DND-41 (cell line): ENCODE data around the gene IQSEC1.

Experiments
- ATAC-seq: fragments of 200-7000 bp; cut with Tn5 transposase; 3 replicates; pipeline ENCODE4 v1.9.1; 2021; ENCODE audit warnings: low read depth; ENCODE audit not compliant: insufficient read depth
- DNase-seq: peaks from one replicate; pipeline ENCODE4 v3.0.0-alpha.2; 2020
- H2AFZ ChIP-seq: 2 replicates; pipeline ENCODE4 v1.6.0; 2012; ENCODE audit warnings: low read depth, low read length
- H3K27ac ChIP-seq: 2 replicates; pipeline ENCODE4 v1.5.1; 2012; ENCODE audit warnings: low read length, inconsistent platforms
- H3K27me3 ChIP-seq: fragments of 200-600 bp; sonication (generic); 2 replicates; pipeline ENCODE4 v1.6.0; 2012; ENCODE audit warnings: low read length, mild to moderate bottlenecking, inconsistent platforms; ENCODE audit not compliant: insufficient read depth, poor library complexity
- H3K36me3 ChIP-seq: 2 replicates; pipeline ENCODE4 v1.5.1; 2012; ENCODE audit warnings: low read length, inconsistent platforms; ENCODE audit not compliant: insufficient read depth
- H3K4me1 ChIP-seq: 2 replicates; pipeline ENCODE4 v1.5.1; 2012; ENCODE audit warnings: mild to moderate bottlenecking, low read length; ENCODE audit not compliant: insufficient read depth
- H3K4me2 ChIP-seq: 2 replicates; pipeline ENCODE4 v1.6.0; 2012; ENCODE audit warnings: mild to moderate bottlenecking, moderate library complexity, low read length, inconsistent platforms; ENCODE audit not compliant: insufficient read depth
- H3K4me3 ChIP-seq, 2 experiments: fragments of 200-600 bp in 1 of 2; shearing (Covaris generic) in 1 of 2; 2 replicates each; pipeline ENCODE4 v1.5.1; 2012 to 2016; ENCODE audit warnings: inconsistent platforms in 2 of 2, low read length in 2 of 2, mild to moderate bottlenecking in 2 of 2, low read depth in 1 of 2, moderate library complexity in 1 of 2
- H3K79me2 ChIP-seq: 2 replicates; pipeline ENCODE4 v1.6.0; 2012; ENCODE audit warnings: low read length, inconsistent platforms; ENCODE audit not compliant: insufficient read depth
- H3K9ac ChIP-seq: 2 replicates; pipeline ENCODE4 v1.6.0; 2012; ENCODE audit warnings: low read depth, mild to moderate bottlenecking, inconsistent platforms, low read length, moderate library complexity
- H3K9me3 ChIP-seq: 2 replicates; pipeline ENCODE4 v1.5.1; 2012; ENCODE audit warnings: low read length, moderate library complexity, mild to moderate bottlenecking, inconsistent platforms; ENCODE audit not compliant: insufficient read depth, severe bottlenecking
- H4K20me1 ChIP-seq: 2 replicates; pipeline ENCODE4 v1.6.0; 2012; ENCODE audit warnings: low read length; ENCODE audit not compliant: insufficient read depth
- EZH2 ChIP-seq: IDR thresholded peaks from 3 replicates; pipeline ENCODE4 v1.6.1; 2012; ENCODE audit warnings: borderline replicate concordance, low read depth, mild to moderate bottlenecking, moderate library complexity, low read length, inconsistent platforms; ENCODE audit not compliant: severe bottlenecking
- TF ChIP-seq, protein P1 (sequence below): IDR thresholded peaks from 2 replicates; pipeline ENCODE4 v1.5.1; 2012; ENCODE audit warnings: borderline replicate concordance, low read length, moderate library complexity, mild to moderate bottlenecking; ENCODE audit not compliant: poor library complexity, severe bottlenecking; ENCODE audit errors: extremely low read depth

Gene IQSEC1

DNA sequence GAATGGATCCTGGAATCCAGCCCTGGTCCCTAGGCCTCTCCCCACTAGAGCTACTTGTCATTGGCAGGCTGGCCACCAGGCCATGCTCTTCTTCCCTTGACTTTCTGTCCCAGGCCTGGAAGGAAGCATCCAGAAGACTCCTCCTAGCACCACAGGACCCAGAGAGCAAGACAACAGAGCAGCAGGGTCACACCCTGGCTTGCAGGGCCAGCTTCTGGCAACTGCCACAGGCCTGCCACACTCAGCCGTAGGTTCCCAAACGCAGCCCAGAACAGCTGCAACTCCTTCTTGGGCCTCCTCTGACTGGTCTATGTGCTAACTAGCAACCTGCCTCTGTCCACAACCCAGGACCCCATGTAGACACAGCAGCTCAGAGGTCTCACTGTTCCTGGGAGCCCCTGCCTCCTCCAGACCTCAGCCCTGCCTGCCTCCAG lies 195.1 kb downstream of the IQSEC1 start:
- H3K9ac ChIP-seq, result no peak overlapping the region

DNA sequence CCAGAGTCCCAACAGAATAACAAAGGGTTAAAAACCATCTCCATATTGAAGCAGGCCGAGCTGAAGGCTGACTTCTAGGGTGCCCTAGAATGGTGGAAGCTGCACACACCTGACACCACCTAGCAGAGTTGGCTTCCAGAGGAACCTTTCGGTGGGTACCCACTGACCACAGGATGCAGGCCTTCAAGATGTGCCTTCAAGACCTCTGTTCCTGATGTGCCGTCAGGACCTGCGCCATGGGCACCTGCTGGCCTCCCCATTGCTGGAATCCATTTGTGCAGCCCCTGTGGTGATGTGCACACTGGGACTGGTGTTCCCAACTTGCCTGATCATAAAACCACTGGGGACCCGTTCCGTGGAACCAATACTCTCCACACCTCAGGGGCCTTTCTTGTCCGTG lies 196.2 kb downstream of the IQSEC1 start:
- Histone ChIP-seq H3K27ac (no peak overlapping the region), H3K4me2 (no peak overlapping the region), H3K36me3 (no peaks in the 10 kb centered on the region), H2AFZ (no peak overlapping the region), H4K20me1 (no peaks in the 10 kb centered on the region), H3K79me2 (no peaks in the 10 kb centered on the region), H3K27me3 (no peaks in the 10 kb centered on the region), H3K4me3 (no peak overlapping the region), H3K9me3 (no peaks in the 10 kb centered on the region), H3K4me1 (no peaks in the 10 kb centered on the region), H3K9ac (no peak overlapping the region)
- DNase-seq (no peak), ATAC-seq (no peak)
- TF ChIP-seq, protein P1, sequence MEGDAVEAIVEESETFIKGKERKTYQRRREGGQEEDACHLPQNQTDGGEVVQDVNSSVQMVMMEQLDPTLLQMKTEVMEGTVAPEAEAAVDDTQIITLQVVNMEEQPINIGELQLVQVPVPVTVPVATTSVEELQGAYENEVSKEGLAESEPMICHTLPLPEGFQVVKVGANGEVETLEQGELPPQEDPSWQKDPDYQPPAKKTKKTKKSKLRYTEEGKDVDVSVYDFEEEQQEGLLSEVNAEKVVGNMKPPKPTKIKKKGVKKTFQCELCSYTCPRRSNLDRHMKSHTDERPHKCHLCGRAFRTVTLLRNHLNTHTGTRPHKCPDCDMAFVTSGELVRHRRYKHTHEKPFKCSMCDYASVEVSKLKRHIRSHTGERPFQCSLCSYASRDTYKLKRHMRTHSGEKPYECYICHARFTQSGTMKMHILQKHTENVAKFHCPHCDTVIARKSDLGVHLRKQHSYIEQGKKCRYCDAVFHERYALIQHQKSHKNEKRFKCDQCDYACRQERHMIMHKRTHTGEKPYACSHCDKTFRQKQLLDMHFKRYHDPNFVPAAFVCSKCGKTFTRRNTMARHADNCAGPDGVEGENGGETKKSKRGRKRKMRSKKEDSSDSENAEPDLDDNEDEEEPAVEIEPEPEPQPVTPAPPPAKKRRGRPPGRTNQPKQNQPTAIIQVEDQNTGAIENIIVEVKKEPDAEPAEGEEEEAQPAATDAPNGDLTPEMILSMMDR, result no peak
- no peak for TF ChIP-seq EZH2

More for the DNA sequence above, 195.1 kb downstream of the IQSEC1 start:
- DNase-seq, result no peak
- Histone ChIP-seq H2AFZ (no peak overlapping the region), H3K79me2 (no peaks in the 10 kb centered on the region), H3K36me3 (no peaks in the 10 kb centered on the region), H3K27me3 (no peaks in the 10 kb centered on the region), H4K20me1 (no peaks in the 10 kb centered on the region), H3K4me3 (no peak overlapping the region), H3K4me1 (no peaks in the 10 kb centered on the region), H3K9me3 (no peaks in the 10 kb centered on the region), H3K27ac (no peak overlapping the region), H3K4me2 (no peak overlapping the region)
- TF ChIP-seq, protein P1, result no peak
- no peak for TF ChIP-seq EZH2
- ATAC-seq, result no peak

DNA sequence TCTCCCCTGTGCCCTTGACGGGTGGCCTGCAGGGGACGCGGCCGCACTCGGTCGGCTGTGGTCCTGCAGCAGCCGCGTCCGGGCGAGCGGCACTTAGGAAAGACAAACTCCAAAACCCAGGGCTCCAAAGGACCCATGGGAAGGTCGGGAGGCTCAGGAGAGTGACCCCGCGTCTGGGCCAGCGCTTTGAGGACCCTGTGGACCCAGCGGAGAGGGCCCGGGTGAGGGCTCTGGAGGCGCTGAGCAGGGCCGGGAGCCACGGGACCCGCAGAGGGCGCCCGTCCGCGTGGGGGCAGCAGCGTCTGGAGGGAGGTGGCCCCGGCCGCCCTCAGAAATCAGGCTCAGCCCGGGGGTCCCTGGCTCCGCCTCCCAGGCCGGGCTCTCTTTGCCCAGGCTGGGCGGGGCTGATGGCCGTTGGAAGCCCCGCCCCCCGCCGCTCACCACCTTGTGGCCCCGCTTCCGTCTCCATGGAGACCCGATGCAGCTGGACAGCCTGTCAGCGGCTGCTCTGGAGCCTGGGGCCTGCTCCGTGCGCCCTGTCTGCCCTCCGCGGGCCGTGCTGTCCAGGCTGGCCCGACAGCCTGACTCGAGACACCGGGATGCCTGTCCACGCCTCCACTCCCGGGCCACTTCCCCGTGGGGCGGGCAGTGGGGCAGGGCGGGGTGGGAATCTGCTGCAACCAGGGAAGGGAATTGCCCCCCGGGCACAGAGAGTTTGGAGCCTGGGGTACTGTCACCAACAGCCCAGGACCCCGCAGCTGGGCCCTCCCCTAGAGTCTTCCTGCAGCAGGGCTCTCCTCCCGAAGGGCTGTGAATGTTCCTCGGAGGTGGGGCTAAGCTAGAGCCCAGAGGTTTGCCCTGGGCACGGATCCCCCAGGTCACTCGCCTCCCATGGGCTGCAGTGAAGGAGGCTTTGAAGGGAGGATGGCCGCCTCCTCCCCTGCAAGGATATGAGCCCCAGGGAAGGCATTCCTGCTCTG lies 197.1 kb downstream of the IQSEC1 start:
- Histone ChIP-seq H3K27ac (no peak overlapping the region), H3K79me2 (no peaks in the 10 kb centered on the region), H3K9me3 (no peaks in the 10 kb centered on the region), H3K4me3 (no peak overlapping the region), H3K27me3 (no peaks in the 10 kb centered on the region), H3K9ac (no peak overlapping the region), H3K4me1 (no peaks in the 10 kb centered on the region), H3K4me2 (no peak overlapping the region), H3K36me3 (no peaks in the 10 kb centered on the region), H2AFZ (no peak overlapping the region), H4K20me1 (no peaks in the 10 kb centered on the region)
- TF ChIP-seq EZH2, result no peak
- TF ChIP-seq, protein P1, result no peak
- ATAC-seq, result no peak
- DNase-seq, result no peak
